SK-N-MC (cell line): ENCODE results near the gene USP7.

Experiments used
- EZH2 ChIP-seq: fragments of 200-600 bp; sonication (generic); IDR thresholded peaks from one replicate; pipeline ENCODE4 v1.6.1; 2017; ENCODE audit warnings: antibody characterized with exemption
- FOXP2 ChIP-seq: optimal IDR thresholded peaks from 2 replicates; pipeline ENCODE3; 2011; ENCODE audit warnings: mild to moderate bottlenecking, moderate library complexity; ENCODE audit not compliant: insufficient read depth; ENCODE audit errors: extremely low read length, control extremely low read depth
- POLR2AphosphoS5 ChIP-seq: IDR thresholded peaks from 2 replicates; pipeline ENCODE4 v1.6.1; 2012; ENCODE audit warnings: mild to moderate bottlenecking, low read depth, low read length, borderline replicate concordance

DNA sequence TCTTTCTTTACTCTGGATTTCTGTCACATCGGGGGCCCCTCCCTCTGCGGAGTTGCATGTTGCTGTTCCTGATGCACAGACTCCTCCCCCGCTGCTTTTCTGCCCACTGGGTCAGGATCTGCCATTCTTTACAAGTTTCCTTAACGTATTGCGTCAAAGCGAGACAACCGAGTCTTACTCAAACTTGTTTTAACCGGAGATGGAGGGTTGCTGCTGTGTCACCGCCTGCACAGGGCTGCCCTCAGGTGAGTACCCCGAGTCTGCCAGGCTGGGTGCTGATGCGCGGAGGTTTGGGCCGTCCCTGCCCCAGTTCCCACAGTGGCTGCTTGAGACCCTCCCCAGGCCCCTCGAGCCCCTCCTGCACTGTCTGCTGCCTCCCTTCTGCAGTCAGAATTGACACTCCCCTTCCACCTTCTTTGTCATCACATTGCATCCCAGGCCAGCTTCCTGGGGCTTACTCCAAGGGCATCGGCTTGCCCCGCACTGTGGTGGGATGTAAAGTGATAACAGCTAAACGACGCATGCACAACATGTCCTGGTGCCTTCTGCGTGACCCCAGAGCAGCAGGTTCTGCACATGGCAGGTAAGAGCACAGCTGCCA, 114.2 kb downstream of the USP7 start:
- TF ChIP-seq POLR2AphosphoS5: no peak; the same call in 1 of the 2 replicates
- no peak for TF ChIP-seq EZH2
- no peak for TF ChIP-seq FOXP2
